ENCODE data around the gene SMAD6. TPM values are rescaled to one million over a fixed set of nuclear protein-coding genes. Genes with fewer than 3 reads are reported as not detected.

Gene SMAD6
- total RNA-seq, 2 donors from 2014 or later, result 9.4 to 22.0 TPM

DNA sequence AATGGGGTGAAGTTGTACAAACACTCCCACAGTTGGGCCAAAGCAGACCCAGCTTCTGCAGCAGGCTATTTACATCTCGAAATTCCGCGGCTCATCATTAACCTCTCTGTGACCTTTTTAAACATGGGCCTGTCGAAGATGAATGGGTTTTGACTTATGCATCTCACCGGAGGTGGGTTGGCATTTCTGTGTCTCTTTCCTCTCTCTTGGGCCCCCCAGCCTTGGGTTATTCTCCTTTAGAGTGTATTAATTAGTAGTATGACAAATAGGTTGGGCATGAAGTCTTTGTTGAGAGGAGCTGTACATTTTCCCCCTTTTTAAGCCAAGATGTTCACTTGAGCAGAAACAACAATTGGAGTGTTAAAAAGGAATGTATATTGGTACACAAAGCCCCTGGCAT is 9.8 kb downstream of the SMAD6 start:
- Histone ChIP-seq H3K27ac (no peak overlapping the region), H3K9me3 (no peaks in the 10 kb centered on the region), H3K36me3 (no peaks in the 10 kb centered on the region), H3K9ac (ENCODE audit: low read depth in 2 of 2, low read length in 2 of 2) (no peak overlapping the region), H3K4me1 (no peaks in the 10 kb centered on the region), H3K4me3 (no peak overlapping the region), H3K27me3 (no peaks in the 10 kb centered on the region)
- TF ChIP-seq, protein P1, sequence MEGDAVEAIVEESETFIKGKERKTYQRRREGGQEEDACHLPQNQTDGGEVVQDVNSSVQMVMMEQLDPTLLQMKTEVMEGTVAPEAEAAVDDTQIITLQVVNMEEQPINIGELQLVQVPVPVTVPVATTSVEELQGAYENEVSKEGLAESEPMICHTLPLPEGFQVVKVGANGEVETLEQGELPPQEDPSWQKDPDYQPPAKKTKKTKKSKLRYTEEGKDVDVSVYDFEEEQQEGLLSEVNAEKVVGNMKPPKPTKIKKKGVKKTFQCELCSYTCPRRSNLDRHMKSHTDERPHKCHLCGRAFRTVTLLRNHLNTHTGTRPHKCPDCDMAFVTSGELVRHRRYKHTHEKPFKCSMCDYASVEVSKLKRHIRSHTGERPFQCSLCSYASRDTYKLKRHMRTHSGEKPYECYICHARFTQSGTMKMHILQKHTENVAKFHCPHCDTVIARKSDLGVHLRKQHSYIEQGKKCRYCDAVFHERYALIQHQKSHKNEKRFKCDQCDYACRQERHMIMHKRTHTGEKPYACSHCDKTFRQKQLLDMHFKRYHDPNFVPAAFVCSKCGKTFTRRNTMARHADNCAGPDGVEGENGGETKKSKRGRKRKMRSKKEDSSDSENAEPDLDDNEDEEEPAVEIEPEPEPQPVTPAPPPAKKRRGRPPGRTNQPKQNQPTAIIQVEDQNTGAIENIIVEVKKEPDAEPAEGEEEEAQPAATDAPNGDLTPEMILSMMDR (IDR thresholded peaks at IDR 0.05), result no peak
- intact Hi-C loops (cut with DNase I), result no loop called here
- no peak for DNase-seq

DNA sequence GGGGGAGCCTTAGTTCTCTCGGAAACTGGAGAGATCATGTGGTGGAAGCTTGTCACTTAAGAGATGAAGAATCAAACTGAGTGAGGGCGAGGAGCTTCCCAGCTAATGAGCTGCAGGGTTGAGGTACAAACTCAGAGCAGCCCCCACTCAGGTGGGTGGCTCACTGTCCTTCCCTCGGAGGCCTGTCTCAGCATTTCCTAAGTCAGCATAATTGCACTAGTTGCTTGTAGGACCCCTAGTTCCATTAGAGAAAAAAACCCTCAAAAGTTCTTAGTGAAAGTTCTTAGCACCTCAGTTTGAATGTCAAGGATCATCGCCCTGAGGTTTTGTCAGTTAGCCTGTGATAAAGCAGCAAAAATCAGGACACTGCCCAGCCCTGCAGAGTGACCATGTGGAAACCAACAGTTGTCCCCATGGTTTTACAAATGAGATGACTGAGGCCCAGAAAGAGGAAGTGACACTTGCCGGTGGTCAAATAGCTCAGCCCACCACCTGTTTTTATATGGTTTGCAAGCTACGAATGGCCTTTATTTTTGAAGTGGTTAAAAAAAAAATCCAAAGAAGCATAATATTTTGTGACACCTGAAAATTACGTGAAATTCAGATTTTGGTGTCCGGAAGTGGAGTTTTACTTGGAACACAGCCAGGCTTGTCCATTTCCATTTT is 11.9 kb downstream of the SMAD6 start:
- Histone ChIP-seq H3K9me3 (no peaks in the 10 kb centered on the region), H3K36me3 (no peaks in the 10 kb centered on the region), H3K9ac (ENCODE audit: low read depth in 2 of 2, low read length in 2 of 2) (no peak overlapping the region), H3K27ac (peak overlapping the region; percentile 10), H3K4me1 (no peaks in the 10 kb centered on the region), H3K4me3 (no peak overlapping the region), H3K27me3 (no peaks in the 10 kb centered on the region)
- DNase-seq, result no peak
- intact Hi-C loops (cut with DNase I), result no loop called here
- TF ChIP-seq, protein P1 (IDR thresholded peaks at IDR 0.05), result no peak

DNA sequence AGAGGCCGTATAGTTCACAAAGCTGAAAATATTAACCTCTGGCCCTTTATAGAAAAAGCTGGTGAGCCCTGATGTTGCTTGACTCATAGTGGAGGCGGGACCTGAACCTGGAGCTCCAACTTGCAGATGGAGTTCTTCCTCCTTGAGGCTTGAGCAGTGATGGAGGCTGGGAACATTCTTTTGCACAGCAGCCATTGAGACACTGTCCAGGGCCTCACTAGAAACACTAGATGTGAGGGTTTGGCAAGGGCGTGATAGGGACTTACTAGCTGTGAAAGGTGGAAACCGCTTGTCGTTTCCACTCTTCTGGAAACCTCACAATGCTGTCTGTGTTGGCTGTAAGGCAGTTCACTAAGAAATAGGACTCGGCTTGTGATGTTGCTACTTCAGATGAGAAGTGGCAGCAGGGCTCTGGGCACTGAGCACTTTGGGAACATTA is 12.5 kb downstream of the SMAD6 start:
- intact Hi-C loops (cut with DNase I), result no loop called here
- Histone ChIP-seq H3K27ac (peak overlapping the region; percentile 10), H3K27me3 (no peaks in the 10 kb centered on the region), H3K36me3 (no peaks in the 10 kb centered on the region), H3K4me1 (no peaks in the 10 kb centered on the region), H3K9ac (ENCODE audit: low read depth in 2 of 2, low read length in 2 of 2) (no peak overlapping the region), H3K4me3 (no peak overlapping the region), H3K9me3 (no peaks in the 10 kb centered on the region)
- DNase-seq, result no peak
- TF ChIP-seq, protein P1 (IDR thresholded peaks at IDR 0.05), result no peak

DNA sequence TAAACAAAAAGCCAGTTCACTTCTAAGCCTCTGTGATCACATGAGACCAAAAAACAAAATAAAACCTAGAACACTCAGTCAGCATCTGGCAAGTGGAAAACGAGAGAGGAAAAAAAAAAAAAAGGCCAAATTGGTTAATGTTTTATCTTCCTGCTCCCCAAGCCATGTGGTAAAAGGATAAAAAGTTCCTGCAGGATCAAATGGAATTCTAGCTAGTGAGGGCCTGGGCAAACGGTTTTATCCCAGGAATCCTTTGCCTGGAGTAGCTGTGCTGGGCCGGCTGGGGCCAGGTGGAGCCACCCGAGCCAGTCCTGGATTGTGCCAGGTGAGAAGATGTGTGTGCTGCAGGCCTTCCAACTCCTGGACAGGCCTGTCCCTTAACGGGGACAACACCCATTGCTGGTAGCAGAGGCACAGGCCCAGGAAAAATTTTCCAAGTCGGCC is 13.2 kb downstream of the SMAD6 start:
- DNase-seq, result no peak
- no peaks in the 10 kb centered on the region for H3K27me3 ChIP-seq
- peak overlapping the region in 1 of 2 donors; percentile 20 for H3K9ac ChIP-seq (ENCODE audit: low read depth in 2 of 2, low read length in 2 of 2)
- no peak overlapping the region for H3K4me3 ChIP-seq
- H3K9me3 ChIP-seq, result no peaks in the 10 kb centered on the region
- TF ChIP-seq, protein P1 (IDR thresholded peaks at IDR 0.05), result no peak
- no peaks in the 10 kb centered on the region for H3K36me3 ChIP-seq
- H3K4me1 ChIP-seq, result no peaks in the 10 kb centered on the region
- intact Hi-C loops (cut with DNase I), result no loop called here
- no peak overlapping the region for H3K27ac ChIP-seq

DNA sequence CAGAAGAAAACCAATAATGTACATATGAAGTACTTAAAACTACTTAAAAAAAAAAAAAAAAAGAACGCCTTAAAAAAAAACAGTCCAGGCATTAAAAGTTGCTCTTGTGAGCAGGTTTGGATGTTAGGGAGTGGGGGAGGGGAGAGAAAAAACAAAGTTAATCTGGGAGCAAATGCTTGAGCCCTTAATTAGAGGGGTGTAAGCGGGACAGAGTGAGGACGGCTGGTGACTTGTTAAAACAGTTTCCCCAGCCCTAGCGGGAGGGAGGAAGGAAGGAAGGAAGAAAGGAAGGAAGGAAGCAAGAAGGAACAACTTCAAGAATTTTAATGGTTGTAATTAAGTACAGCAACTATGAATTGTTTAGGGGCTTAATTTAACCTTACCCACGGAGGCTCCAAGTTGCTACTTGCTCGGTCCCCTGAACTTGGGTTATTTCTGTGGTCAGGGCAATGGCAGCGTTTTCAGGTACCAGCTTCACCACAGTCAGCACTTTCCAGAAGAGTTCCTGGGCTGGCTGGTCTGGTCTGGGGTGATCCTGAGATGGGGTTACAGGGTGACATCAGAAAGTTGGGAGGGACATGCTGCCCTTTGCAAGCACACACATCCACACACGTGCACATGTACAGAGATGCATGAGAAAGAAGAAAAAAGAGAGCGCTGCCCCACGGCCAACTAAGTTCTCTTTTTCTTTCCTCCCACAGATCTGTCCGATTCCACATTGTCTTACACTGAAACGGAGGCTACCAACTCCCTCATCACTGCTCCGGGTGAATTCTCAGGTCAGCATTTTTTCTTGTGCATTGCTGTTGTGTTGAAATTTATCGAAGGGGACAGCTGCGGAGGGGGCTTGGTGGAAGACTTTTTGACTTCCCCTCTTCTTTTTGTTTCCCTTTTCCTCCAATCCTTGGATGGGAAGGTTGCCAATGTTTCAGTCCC is 14.0 kb downstream of the SMAD6 start:
- no peak for DNase-seq
- Histone ChIP-seq H3K4me1 (no peaks in the 10 kb centered on the region), H3K27ac (no peak overlapping the region), H3K36me3 (no peaks in the 10 kb centered on the region), H3K9ac (ENCODE audit: low read depth in 2 of 2, low read length in 2 of 2) (no peak overlapping the region), H3K9me3 (no peaks in the 10 kb centered on the region), H3K4me3 (no peak overlapping the region), H3K27me3 (no peaks in the 10 kb centered on the region)
- intact Hi-C loops (cut with DNase I), result no loop called here
- TF ChIP-seq, protein P1 (IDR thresholded peaks at IDR 0.05), result no peak

All from colonic mucosa (tissue), 4 donors.